A549 (cell line): ENCODE results near the gene IRF3.

Source experiments
- KDM1A ChIP-seq: fragments of 200-600 bp; sonication (generic); IDR thresholded peaks from 2 replicates; pipeline ENCODE4 v1.6.1; 2016; ENCODE audit warnings: low read depth, mild to moderate bottlenecking
- MYC ChIP-seq: IDR thresholded peaks from 2 replicates; pipeline ENCODE4 v1.6.1; 2012; ENCODE audit warnings: mild to moderate bottlenecking, inconsistent platforms, low read length, improper control_type of control experiment, borderline replicate concordance
- RAD21 ChIP-seq, 2 experiments: fragments of >200 bp in 1 of 2; sonication (Bioruptor Twin) in 1 of 2; formaldehyde crosslinking in 1 of 2; IDR thresholded peaks in 1 of 2; conservative IDR thresholded peaks in 1 of 2; 2 replicates in 1 of 2; 3 replicates in 1 of 2; pipeline ENCODE4 v1.6.1; 2012 to 2018; ENCODE audit warnings: inconsistent platforms in 1 of 2
- RCOR1 ChIP-seq: fragments of 150-350 bp; IDR thresholded peaks from 2 replicates; pipeline ENCODE4 v1.6.1; 2014; ENCODE audit warnings: antibody characterized with exemption, low read length, low read depth

DNA sequence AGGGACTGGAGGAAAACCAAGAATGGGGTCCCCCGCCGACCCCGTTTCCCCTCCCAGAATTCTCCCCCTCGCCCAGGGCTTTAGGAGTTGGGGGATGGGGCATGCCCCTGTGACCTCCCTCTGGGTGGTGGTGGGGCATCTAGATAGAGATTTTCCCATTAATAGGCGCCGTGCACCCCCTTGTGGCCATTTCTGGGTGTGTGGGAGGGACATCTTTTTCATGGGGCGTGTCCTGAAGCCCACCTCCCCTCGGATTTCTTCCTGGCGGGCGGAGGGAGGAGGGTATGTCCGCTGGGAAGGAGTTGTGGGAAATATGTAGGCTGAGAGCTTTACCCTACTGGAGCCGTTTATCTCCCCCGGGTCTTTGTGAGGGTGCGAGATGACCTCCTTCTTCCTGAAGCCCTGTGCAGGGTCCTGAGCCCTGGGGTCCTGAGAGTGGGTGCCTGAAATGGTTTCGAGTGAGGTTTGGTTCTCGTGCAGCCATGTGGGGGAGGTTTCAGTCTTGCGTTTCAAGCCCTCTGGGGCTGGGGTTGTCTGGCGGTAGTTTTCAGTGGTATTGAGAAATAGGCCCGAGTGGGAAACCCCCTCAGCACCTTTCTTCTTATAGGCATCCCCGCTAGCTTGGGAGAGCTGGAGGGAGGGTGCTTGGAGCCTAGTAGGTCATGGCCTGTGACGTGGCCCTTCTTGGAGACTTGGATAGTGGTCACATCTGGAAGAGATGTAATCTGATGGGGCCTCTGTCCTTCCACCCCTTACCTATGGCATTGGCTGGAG lies 12.4 kb upstream of the IRF3 start:
- no peak for TF ChIP-seq RCOR1
- TF ChIP-seq RAD21 (conservative IDR thresholded peaks at IDR 0.05 in 1 of 2, IDR thresholded peaks at IDR 0.05 in 1 of 2) = peak; percentile 58 to 59
- TF ChIP-seq MYC = 0 out of 2 replicates have a peak, but pooled peaks have one; percentile 4
- no peak for TF ChIP-seq KDM1A
